C4-2B (cell line): ENCODE measurements around the gene EFCAB6.

Source experiments
- ZFX ChIP-seq: fragments of 450-650 bp; IDR thresholded peaks from 2 replicates; pipeline ENCODE4 v1.6.1; 2017
- TF ChIP-seq, protein P1 (sequence below): fragments of 450-650 bp; conservative IDR thresholded peaks from 2 replicates; pipeline ENCODE4 v1.5.1; 2017; ENCODE audit warnings: mild to moderate bottlenecking

DNA sequence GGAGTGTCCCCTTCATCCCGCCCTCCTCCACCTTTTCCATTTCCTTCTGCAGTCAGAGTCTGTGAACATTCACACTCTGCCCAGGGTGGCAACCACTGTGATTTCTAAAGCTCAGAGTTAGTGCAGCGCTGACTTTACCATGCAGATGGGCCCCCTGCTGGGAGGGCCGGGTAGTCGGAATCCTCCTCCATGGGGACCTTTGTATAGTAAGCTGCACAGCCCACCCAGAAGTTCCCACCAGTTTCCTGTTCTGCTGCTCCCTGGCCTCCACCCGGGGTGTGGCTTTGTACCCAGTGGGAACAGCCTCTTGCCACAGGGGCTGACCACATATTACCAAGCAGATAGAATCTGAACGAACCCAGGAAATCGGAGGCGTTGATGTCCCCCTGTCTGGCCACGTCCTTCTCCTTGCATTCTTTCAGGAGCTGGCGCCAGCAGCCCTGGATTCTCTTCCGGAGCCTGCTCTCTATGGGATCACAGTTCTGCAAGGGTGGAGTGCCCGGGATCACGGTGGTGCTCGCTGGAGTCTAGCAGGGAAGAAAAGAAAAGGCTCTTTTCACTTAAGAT is 275.0 kb downstream of the EFCAB6 start:
- TF ChIP-seq, protein P1, sequence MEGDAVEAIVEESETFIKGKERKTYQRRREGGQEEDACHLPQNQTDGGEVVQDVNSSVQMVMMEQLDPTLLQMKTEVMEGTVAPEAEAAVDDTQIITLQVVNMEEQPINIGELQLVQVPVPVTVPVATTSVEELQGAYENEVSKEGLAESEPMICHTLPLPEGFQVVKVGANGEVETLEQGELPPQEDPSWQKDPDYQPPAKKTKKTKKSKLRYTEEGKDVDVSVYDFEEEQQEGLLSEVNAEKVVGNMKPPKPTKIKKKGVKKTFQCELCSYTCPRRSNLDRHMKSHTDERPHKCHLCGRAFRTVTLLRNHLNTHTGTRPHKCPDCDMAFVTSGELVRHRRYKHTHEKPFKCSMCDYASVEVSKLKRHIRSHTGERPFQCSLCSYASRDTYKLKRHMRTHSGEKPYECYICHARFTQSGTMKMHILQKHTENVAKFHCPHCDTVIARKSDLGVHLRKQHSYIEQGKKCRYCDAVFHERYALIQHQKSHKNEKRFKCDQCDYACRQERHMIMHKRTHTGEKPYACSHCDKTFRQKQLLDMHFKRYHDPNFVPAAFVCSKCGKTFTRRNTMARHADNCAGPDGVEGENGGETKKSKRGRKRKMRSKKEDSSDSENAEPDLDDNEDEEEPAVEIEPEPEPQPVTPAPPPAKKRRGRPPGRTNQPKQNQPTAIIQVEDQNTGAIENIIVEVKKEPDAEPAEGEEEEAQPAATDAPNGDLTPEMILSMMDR, result no peak; the same call in 1 of the 2 replicates
- TF ChIP-seq ZFX, result no peak
